Activated CD4-positive, alpha-beta T cell treated with anti-CD3 and anti-CD28 coated beads for 36 hours (primary cell): ENCODE results near the gene ABT1. TPM values are rescaled to one million over a fixed set of nuclear protein-coding genes. Genes with fewer than 3 reads are reported as not detected.
A peak's percentile ranks its signal among the peaks of the same experiment; 100 is the strongest.

Experiments used
- ATAC-seq: fragments of 200-7000 bp; cut with Tn5 transposase; one replicate; pipeline ENCODE4 v1.10.0; 2021; ENCODE audit warnings: mild to moderate bottlenecking, moderate library complexity
- CTCF ChIA-PET: fragments of 350-600 bp; sonication (Branson Sonifier 250); formaldehyde crosslinking; loops from one replicate; lab custom pipeline; 2021; ENCODE audit warnings: antibody characterized with exemption; lab: Charles Lee
- POLR2A ChIA-PET: fragments of 350-600 bp; sonication (Branson Sonifier 250); formaldehyde crosslinking; loops from one replicate; lab custom pipeline; 2021; ENCODE audit warnings: antibody characterized with exemption, inconsistent platforms; lab: Charles Lee
- DNase-seq: peaks from one replicate; pipeline ENCODE4 v3.0.0-alpha.2; 2020
- H3K27ac Mint-ChIP-seq: one replicate; pipeline ENCODE4 v1.8.0; 2021; ENCODE audit warnings: mixed read lengths
- H3K27me3 Mint-ChIP-seq: one replicate; pipeline ENCODE4 v1.8.0; 2021; ENCODE audit warnings: mixed read lengths
- H3K36me3 Mint-ChIP-seq: one replicate; pipeline ENCODE4 v1.8.0; 2021; ENCODE audit warnings: low read depth, mixed read lengths
- H3K4me1 Mint-ChIP-seq: one replicate; pipeline ENCODE4 v1.8.0; 2021; ENCODE audit warnings: mixed read lengths
- H3K4me3 Mint-ChIP-seq: one replicate; pipeline ENCODE4 v1.8.0; 2021; ENCODE audit warnings: mild to moderate bottlenecking, moderate library complexity, mixed read lengths
- H3K9me3 Mint-ChIP-seq: one replicate; pipeline ENCODE4 v1.8.0; 2021; ENCODE audit warnings: low read depth, mixed read lengths
- intact Hi-C, 2 experiments: fragments of 100-400 bp; cut with DNase I in 1 of 2; cut with micrococcal nuclease in 1 of 2; formaldehyde crosslinking; loops; one replicate each; pipeline versions ENCODE4 v1.14.2 to v1.15.1; 2022 to 2024; cut with DNase I, micrococcal nuclease
- total RNA-seq, 2 experiments: library from RNA; stranded (reverse); gene quantifications; one replicate each; pipeline ENCODE4 v1.2.3, GENCODE V29; 2021

The ABT1 gene
- total RNA-seq, 2 experiments from 2014 or later: 21.5 to 24.9 TPM

DNA sequence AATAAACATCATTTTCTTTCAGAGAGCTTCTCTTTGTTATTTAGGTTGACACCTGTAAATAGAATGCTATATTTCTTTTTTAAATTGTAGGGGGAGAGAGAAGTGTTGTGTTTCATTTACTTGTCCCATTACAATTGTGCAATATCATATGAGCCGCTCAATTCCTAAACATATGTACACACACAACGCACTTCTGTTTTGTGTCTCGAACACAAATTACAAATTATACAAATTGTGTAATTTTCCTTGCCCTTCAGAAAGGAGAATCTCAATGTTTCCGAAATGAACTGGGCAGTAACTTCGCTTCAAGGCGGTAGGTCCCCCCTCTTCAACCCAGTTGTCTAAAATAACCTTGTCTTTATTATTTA, 2.6 kb upstream of the ABT1 start:
- POLR2A ChIA-PET: no interaction called here

DNA sequence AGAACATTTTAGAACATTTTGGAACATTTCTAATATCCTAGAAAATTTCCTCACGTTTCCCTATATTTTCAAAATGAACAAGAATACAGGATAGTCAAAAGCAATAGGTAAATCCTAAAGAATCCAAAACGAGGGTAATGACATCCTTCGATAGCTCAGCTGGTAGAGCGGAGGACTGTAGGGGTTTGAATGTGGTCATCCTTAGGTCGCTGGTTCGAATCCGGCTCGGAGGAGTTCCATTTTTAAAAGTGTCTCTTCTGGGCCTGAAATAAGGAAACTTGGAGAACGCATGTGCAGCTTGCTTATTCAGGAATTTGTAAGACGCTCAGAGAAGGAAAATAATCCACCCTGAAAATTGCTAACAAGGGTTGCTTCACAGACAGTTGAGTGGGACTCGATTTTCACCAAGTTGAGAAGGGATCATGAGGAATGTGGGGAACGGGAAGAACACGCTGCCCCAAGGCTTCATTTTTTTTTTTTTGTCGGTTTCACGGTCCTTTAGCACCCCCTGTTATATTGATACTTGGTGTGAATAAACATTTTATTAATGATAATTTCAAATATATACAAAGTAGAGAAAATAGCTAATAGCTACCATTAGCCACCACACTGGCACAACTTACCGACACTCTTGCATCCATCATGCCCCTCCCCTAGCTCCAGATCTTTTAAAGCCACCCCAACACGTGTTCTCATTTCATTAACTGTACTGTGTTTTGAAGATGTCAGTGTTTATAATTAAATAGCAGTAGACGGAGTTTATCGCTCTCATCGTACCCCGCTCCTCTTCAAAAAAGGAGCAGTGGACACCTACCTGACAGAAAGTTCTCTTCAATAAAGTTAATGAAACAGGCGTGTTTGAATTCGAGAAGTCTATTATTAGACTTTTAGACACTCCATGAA, 1.8 kb upstream of the ABT1 start:
- POLR2A ChIA-PET: interaction anchor here (0.5 to 1.1 kb wide), 7 partner anchors 11 to 656 kb away, joined by 3 to 5 read pairs (median 3); a partner anchor contains a TSS
- peaks cover 21% of the 10 kb centered on the region for H3K36me3 Mint-ChIP-seq
- DNase-seq (peak; percentile 72), ATAC-seq (no peak)
- H3K27ac Mint-ChIP-seq: no peak overlapping the region
- CTCF ChIA-PET: interaction anchor here (0.5 to 3.5 kb wide), 33 partner anchors 8 to 536 kb away, joined by 3 to 44 read pairs (median 4); a partner anchor contains a TSS
- peak overlapping the region; percentile 37 for H3K4me3 Mint-ChIP-seq
- intact Hi-C loops: loop anchor here (1.0 to 5.0 kb wide), 6 partner anchors 23 to 1092 kb away; a partner anchor contains a TSS
- H3K9me3 Mint-ChIP-seq: no peaks in the 10 kb centered on the region
- peaks cover 23% of the 10 kb centered on the region for H3K27me3 Mint-ChIP-seq
- H3K4me1 Mint-ChIP-seq: peaks cover 28% of the 10 kb centered on the region

More for the DNA sequence above, 2.6 kb upstream of the ABT1 start:
- ATAC-seq (no peak), DNase-seq (no peak)
- intact Hi-C loops: no loop called here
- peaks cover 19% of the 10 kb centered on the region for H3K4me1 Mint-ChIP-seq
- CTCF ChIA-PET: interaction anchor here (1.0 to 3.5 kb wide), 6 partner anchors 16 to 273 kb away, joined by 3 to 44 read pairs (median 8); no protein-coding TSS in a partner anchor
- H3K4me3 Mint-ChIP-seq: no peak overlapping the region
- peaks cover 25% of the 10 kb centered on the region for H3K27me3 Mint-ChIP-seq
- no peaks in the 10 kb centered on the region for H3K9me3 Mint-ChIP-seq
- no peak overlapping the region for H3K27ac Mint-ChIP-seq
- H3K36me3 Mint-ChIP-seq: peaks cover 15% of the 10 kb centered on the region

DNA sequence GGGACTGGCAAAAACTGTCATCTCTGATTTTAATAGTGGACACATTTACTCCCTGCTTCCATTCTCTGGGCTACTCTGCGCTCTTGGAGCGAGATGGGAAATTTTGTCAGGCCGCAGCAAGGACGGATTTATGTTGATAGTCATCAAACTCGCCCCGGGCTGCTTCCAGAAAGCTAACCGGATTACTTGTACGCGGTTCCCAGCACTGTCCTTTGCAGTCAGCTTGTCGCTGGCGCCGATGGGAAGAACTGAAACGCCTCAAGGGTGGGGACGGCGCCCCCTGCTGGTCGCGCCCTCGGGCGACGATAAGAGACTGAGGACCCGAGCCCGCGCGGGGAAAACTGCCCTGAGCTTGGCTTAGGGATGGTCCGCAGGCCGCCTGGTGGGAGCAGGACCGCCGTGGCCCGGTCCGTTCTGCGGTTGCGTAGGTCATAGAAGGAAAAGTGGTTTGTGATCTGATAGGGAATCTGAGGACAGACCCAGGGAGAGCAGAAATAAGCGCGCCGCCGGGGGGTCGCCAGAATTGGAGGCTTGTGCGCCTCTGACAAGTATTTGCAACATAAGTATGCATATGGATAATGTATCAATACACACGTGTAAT, 984 bp upstream of the ABT1 start:
- ChIA-PET CTCF (interaction anchor here (0.5 to 3.5 kb wide), 30 partner anchors 9 to 535 kb away, joined by 3 to 44 read pairs (median 4); a partner anchor contains a TSS), POLR2A (interaction anchor here (0.6 to 1.1 kb wide), 4 partner anchors 12 to 325 kb away, joined by 3 read pairs; a partner anchor contains a TSS)
- Mint-ChIP-seq H3K9me3 (no peaks in the 10 kb centered on the region), H3K4me1 (peaks cover 35% of the 10 kb centered on the region), H3K27ac (no peak overlapping the region), H3K36me3 (peaks cover 21% of the 10 kb centered on the region), H3K4me3 (no peak overlapping the region), H3K27me3 (peaks cover 23% of the 10 kb centered on the region)
- ATAC-seq: peak; percentile 56
- intact Hi-C loops: loop anchor here (1.0 to 5.0 kb wide), 12 partner anchors 18 to 1092 kb away; partner anchors contain the start of gene ZNF322 (in 1 of the 2)
- peak; percentile 94 for DNase-seq

DNA sequence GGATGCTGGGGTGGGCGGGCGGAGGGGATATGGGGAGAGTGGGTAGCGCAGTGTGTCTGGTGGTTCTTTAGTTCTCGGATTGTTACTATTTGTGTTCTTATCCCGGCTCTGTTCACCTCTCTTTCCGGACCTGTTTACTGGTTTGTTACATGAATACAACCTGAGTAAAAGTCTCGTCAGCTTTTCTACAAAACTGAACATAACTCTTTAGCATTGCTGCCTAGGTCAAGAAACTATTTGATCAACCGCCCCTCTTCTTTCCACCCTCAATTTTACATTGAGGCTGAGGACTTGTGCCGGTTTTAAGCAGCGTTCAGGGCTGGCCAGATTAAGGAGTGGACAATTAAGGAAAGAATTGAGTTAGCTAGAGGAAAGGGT, 625 bp downstream of the ABT1 start:
- intact Hi-C loops: loop anchor here (2.0 to 5.0 kb wide), 5 partner anchors 61 to 1090 kb away; partner anchors contain the start of gene ZNF322 (in 1 of the 2)
- POLR2A ChIA-PET: interaction anchor here (0.6 kb wide), 1 partner anchor 569 kb away, joined by 5 read pairs; no protein-coding TSS in a partner anchor
- peaks cover 21% of the 10 kb centered on the region for H3K36me3 Mint-ChIP-seq
- CTCF ChIA-PET: no interaction called here
- ATAC-seq (no peak), DNase-seq (no peak)
- no peak overlapping the region for H3K27ac Mint-ChIP-seq
- peaks cover 12% of the 10 kb centered on the region for H3K27me3 Mint-ChIP-seq
- H3K4me3 Mint-ChIP-seq: no peak overlapping the region
- peaks cover 42% of the 10 kb centered on the region for H3K4me1 Mint-ChIP-seq
- no peaks in the 10 kb centered on the region for H3K9me3 Mint-ChIP-seq

- ATAC-seq: no peak
- H3K4me1 Mint-ChIP-seq: peaks cover 46% of the 10 kb centered on the region
- peaks cover 10% of the 10 kb centered on the region for H3K27me3 Mint-ChIP-seq
- H3K4me3 Mint-ChIP-seq: no peak overlapping the region
- ChIA-PET POLR2A (interaction anchor here (0.6 kb wide), 1 partner anchor 568 kb away, joined by 5 read pairs; no protein-coding TSS in a partner anchor), CTCF (no interaction called here)
- no peak overlapping the region for H3K27ac Mint-ChIP-seq
- no peak for DNase-seq
- no peaks in the 10 kb centered on the region for H3K9me3 Mint-ChIP-seq
- H3K36me3 Mint-ChIP-seq: peaks cover 21% of the 10 kb centered on the region
- intact Hi-C loops: loop anchor here (2.0 to 5.0 kb wide), 5 partner anchors 61 to 1089 kb away; partner anchors contain the start of gene ZNF322 (in 1 of the 2)
These were observed 1.1 kb downstream of the ABT1 start for GRCh38 chr6:26597821-26598220.

GRCh38 chr6:26598267-26598666, 1.5 kb downstream of the ABT1 start:
- Mint-ChIP-seq H3K36me3 (peaks cover 21% of the 10 kb centered on the region), H3K27me3 (peaks cover 8% of the 10 kb centered on the region), H3K27ac (no peak overlapping the region), H3K4me3 (no peak overlapping the region), H3K4me1 (peaks cover 46% of the 10 kb centered on the region), H3K9me3 (no peaks in the 10 kb centered on the region)
- CTCF ChIA-PET: no interaction called here
- ATAC-seq: no peak
- intact Hi-C loops: loop anchor here (5.0 kb wide), 3 partner anchors 534 to 1089 kb away; a partner anchor contains a TSS
- no peak for DNase-seq
- POLR2A ChIA-PET: no interaction called here

GRCh38 chr6:26599134-26599533, 2.4 kb downstream of the ABT1 start:
- CTCF ChIA-PET: no interaction called here
- H3K36me3 Mint-ChIP-seq: peaks cover 21% of the 10 kb centered on the region
- H3K27me3 Mint-ChIP-seq: peaks cover 1% of the 10 kb centered on the region
- DNase-seq (no peak), ATAC-seq (no peak)
- peaks cover 55% of the 10 kb centered on the region for H3K4me1 Mint-ChIP-seq
- POLR2A ChIA-PET: no interaction called here
- H3K4me3 Mint-ChIP-seq: peak overlapping the region; percentile 18
- H3K9me3 Mint-ChIP-seq: no peaks in the 10 kb centered on the region
- intact Hi-C loops: loop anchor here (5.0 kb wide), 3 partner anchors 533 to 1088 kb away; a partner anchor contains a TSS
- peak overlapping the region; percentile 78 for H3K27ac Mint-ChIP-seq

DNA sequence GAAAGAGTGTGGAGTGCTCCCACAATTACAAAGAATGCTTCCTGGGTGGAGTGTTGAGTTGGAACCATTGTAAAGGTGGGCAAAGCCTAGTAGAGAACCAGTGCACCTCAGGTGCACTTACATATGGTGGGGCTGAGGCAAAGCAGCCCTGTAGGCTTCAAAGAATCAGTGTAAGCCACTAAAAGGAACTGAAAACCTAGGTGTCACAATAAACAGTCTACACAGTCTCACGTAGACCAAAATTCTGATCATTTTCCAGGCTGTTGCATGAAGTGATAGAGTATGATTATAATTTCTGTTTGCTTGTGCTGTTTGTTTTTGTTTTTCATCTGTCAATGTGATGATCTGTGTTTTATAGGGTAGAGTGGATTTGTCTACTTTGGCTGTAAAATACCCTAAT, 2.8 kb downstream of the ABT1 start:
- H3K27ac Mint-ChIP-seq: peak overlapping the region; percentile 78
- intact Hi-C loops: loop anchor here (5.0 kb wide), 3 partner anchors 533 to 1088 kb away; a partner anchor contains a TSS
- no peaks in the 10 kb centered on the region for H3K9me3 Mint-ChIP-seq
- H3K36me3 Mint-ChIP-seq: peaks cover 21% of the 10 kb centered on the region
- peak overlapping the region; percentile 18 for H3K4me3 Mint-ChIP-seq
- ATAC-seq (no peak), DNase-seq (no peak)
- peaks cover 59% of the 10 kb centered on the region for H3K4me1 Mint-ChIP-seq
- POLR2A ChIA-PET: interaction anchor here (1.5 kb wide), 1 partner anchor 533 kb away, joined by 5 read pairs; a partner anchor contains a TSS
- H3K27me3 Mint-ChIP-seq: no peaks in the 10 kb centered on the region
- CTCF ChIA-PET: no interaction called here

- POLR2A ChIA-PET: interaction anchor here (0.7 to 1.5 kb wide), 3 partner anchors 413 to 1209 kb away, joined by 3 to 8 read pairs (median 5); a partner anchor contains a TSS
These were observed 4.0 kb downstream of the ABT1 start for GRCh38 chr6:26600759-26601158.

DNA sequence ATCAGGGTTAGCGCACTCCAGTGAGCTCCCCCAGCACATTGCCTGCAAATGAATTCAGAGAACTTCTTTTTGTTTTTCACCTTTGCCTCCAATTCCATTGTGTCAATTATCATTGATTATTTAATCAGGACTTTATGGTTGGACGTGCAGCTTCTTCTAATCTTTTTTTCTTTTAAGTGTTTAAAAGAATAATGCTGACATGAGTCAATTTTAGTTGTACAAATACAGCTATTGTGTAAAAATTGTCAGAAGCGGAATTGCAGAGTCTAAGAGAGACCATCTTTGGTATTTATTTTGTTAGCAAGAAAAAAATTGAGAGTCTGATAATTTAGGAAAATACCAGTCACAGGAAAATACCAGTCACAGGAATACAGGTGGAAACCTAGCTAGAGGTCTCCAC, 5.5 kb downstream of the ABT1 start:
- H3K36me3 Mint-ChIP-seq: peaks cover 21% of the 10 kb centered on the region
- H3K9me3 Mint-ChIP-seq: no peaks in the 10 kb centered on the region
- no peaks in the 10 kb centered on the region for H3K27me3 Mint-ChIP-seq
- H3K27ac Mint-ChIP-seq: no peak overlapping the region
- CTCF ChIA-PET: interaction anchor here (0.6 kb wide), 1 partner anchor 476 kb away, joined by 3 read pairs; no protein-coding TSS in a partner anchor
- POLR2A ChIA-PET: no interaction called here
- no peak for ATAC-seq
- no peak overlapping the region for H3K4me3 Mint-ChIP-seq
- intact Hi-C loops: no loop called here
- H3K4me1 Mint-ChIP-seq: peaks cover 58% of the 10 kb centered on the region
- no peak for DNase-seq

More at GRCh38 chr6:26600759-26601158, 4.0 kb downstream of the ABT1 start:
- DNase-seq (no peak), ATAC-seq (peak; percentile 59)
- H3K36me3 Mint-ChIP-seq: peaks cover 21% of the 10 kb centered on the region
- H3K4me1 Mint-ChIP-seq: peaks cover 57% of the 10 kb centered on the region
- peak overlapping the region; percentile 86 for H3K27ac Mint-ChIP-seq
- CTCF ChIA-PET: interaction anchor here (0.5 to 1.1 kb wide), 6 partner anchors 11 to 573 kb away, joined by 3 to 5 read pairs (median 3); no protein-coding TSS in a partner anchor
- intact Hi-C loops: no loop called here
- H3K4me3 Mint-ChIP-seq: peak overlapping the region; percentile 4
- no peaks in the 10 kb centered on the region for H3K27me3 Mint-ChIP-seq
- H3K9me3 Mint-ChIP-seq: no peaks in the 10 kb centered on the region

DNA sequence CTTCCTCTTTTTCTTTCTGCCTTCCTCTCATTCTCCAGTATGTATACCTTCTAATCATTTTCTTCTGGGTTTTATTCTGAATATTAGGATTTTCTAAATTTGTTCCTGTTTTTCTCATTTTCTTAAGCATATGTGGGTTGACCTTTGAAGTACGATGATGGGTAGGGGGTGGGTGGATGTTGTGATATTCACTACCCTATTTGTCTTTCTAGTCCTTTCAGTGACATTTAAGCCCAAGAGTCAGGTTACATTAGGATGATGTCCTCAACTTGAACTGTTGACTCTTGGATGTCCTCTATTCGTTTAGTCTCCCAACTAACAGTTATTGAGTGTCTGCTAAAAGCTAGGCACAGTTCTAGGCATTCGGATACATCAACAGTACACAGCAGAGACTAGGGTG, 7.3 kb downstream of the ABT1 start:
- CTCF ChIA-PET: no interaction called here
- DNase-seq (no peak), ATAC-seq (no peak)
- Mint-ChIP-seq H3K27me3 (no peaks in the 10 kb centered on the region), H3K36me3 (peaks cover 7% of the 10 kb centered on the region), H3K4me3 (no peak overlapping the region), H3K9me3 (no peaks in the 10 kb centered on the region), H3K27ac (peak overlapping the region; percentile 52), H3K4me1 (peaks cover 52% of the 10 kb centered on the region)
- intact Hi-C loops: no loop called here
- POLR2A ChIA-PET: no interaction called here
